Activated CD8-positive, alpha-beta T cell treated with anti-CD3 and anti-CD28 coated beads for 36 hours (primary cell): ENCODE results near the gene CCDC185. TPM values are rescaled to one million over a fixed set of nuclear protein-coding genes. Genes with fewer than 3 reads are reported as not detected.

Source experiments
- ATAC-seq: fragments of 200-7000 bp; cut with Tn5 transposase; one replicate; pipeline ENCODE4 v1.10.0; 2021; ENCODE audit warnings: mild to moderate bottlenecking, moderate library complexity
- CTCF ChIA-PET: fragments of 350-600 bp; sonication (Branson Sonifier 250); formaldehyde crosslinking; loops from one replicate; lab custom pipeline; 2021; ENCODE audit warnings: antibody characterized with exemption; lab: Charles Lee
- POLR2A ChIA-PET: fragments of 350-600 bp; sonication (Branson Sonifier 250); formaldehyde crosslinking; loops from one replicate; lab custom pipeline; 2021; ENCODE audit warnings: antibody characterized with exemption; lab: Charles Lee
- DNase-seq: peaks from one replicate; pipeline ENCODE4 v3.0.0-alpha.2; 2020
- H3K27ac Mint-ChIP-seq: one replicate; pipeline ENCODE4 v1.8.0; 2021; ENCODE audit warnings: mild to moderate bottlenecking, mixed read lengths
- H3K27me3 Mint-ChIP-seq: one replicate; pipeline ENCODE4 v1.8.0; 2021; ENCODE audit warnings: mixed read lengths
- H3K36me3 Mint-ChIP-seq: one replicate; pipeline ENCODE4 v1.8.0; 2021; ENCODE audit warnings: low read depth, mixed read lengths
- H3K4me1 Mint-ChIP-seq: one replicate; pipeline ENCODE4 v1.8.0; 2021; ENCODE audit warnings: low read depth, mixed read lengths
- H3K4me3 Mint-ChIP-seq: one replicate; pipeline ENCODE4 v1.8.0; 2021; ENCODE audit warnings: mild to moderate bottlenecking, moderate library complexity, mixed read lengths
- H3K9me3 Mint-ChIP-seq: one replicate; pipeline ENCODE4 v1.8.0; 2021; ENCODE audit warnings: mixed read lengths
- intact Hi-C: fragments of 100-400 bp; cut with micrococcal nuclease; formaldehyde crosslinking; loops from one replicate; pipeline ENCODE4 v1.10.0; 2022
- total RNA-seq, 2 experiments: library from RNA; stranded (reverse); gene quantifications; one replicate each; pipeline ENCODE4 v1.2.3, GENCODE V29; 2021
- TF ChIP-seq, protein P1 (sequence below): fragments of 200-600 bp; IDR thresholded peaks from one replicate; pipeline ENCODE4 v1.8.0; 2022; ENCODE audit warnings: antibody characterized with exemption, mild to moderate bottlenecking

CCDC185 gene
- total RNA-seq, result not detected

DNA sequence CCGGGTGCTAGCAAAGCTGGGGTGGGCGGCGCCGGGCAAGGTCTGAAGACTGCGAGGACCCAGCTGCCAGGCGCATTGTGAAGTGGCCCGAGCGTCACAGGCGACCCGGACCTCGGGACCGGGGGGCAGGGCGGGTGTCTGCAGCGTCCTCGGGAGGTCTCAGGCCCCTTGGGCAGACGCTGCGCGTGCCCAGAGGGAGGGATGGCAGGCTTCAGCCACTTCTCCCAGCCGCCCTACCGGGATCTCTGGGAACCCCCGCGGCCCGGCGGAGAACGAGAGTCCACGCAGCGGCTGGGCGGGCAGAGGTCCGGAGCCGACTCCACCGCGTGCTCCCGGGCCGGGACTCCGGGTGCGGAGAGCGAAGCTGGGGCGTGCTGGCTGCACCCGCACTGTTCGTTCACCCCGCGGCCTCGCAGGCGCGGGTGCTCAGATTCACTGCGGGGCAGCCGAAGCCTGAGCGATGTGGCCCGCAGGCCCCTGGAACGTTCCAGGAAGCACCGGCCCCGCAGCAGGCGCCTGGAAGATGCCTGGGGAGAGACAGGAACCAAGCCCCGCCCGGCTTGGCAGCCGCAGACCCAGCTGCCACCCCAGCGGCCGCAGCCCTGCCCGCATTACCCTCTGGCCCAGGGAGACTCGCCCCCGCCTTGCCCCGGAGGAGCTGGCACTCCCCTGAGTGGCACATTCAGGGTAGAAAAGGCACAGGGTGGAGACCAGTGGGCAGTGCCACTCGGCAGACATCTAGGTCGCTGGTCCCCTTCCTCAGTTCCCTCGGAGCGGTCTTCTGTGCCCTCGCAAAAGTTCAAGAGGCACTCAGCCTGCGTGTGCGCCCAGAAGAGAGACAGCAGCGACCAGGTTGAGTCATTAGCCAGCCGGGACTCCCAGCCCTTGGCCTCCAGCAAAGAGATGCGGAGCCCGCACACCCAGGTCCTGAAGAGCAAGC lies at the start of gene CCDC185:
Gene CCDC185, plus strand, starts transcription at position 141 of the 940 bp plus-strand sequence. Its CDS starts 61 bp downstream, at position 202.
- Mint-ChIP-seq H3K9me3 (no peaks in the 10 kb centered on the region), H3K27ac (no peak within 1 kb of the TSS), H3K4me3 (no peak within 1 kb of the TSS), H3K36me3 (no peaks in the 10 kb centered on the region), H3K27me3 (peaks cover 20% of the 10 kb centered on the region), H3K4me1 (no peaks in the 10 kb centered on the region)
- POLR2A ChIA-PET, result no interaction called here
- CTCF ChIA-PET, result interaction anchor here (1.2 kb wide), 1 partner anchor 269 kb away, joined by 4 read pairs; no protein-coding TSS in a partner anchor
- DNase-seq (no peak), ATAC-seq (no peak)
- TF ChIP-seq, protein P1, sequence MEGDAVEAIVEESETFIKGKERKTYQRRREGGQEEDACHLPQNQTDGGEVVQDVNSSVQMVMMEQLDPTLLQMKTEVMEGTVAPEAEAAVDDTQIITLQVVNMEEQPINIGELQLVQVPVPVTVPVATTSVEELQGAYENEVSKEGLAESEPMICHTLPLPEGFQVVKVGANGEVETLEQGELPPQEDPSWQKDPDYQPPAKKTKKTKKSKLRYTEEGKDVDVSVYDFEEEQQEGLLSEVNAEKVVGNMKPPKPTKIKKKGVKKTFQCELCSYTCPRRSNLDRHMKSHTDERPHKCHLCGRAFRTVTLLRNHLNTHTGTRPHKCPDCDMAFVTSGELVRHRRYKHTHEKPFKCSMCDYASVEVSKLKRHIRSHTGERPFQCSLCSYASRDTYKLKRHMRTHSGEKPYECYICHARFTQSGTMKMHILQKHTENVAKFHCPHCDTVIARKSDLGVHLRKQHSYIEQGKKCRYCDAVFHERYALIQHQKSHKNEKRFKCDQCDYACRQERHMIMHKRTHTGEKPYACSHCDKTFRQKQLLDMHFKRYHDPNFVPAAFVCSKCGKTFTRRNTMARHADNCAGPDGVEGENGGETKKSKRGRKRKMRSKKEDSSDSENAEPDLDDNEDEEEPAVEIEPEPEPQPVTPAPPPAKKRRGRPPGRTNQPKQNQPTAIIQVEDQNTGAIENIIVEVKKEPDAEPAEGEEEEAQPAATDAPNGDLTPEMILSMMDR, result no peak
- intact Hi-C loops, result no loop called here

DNA sequence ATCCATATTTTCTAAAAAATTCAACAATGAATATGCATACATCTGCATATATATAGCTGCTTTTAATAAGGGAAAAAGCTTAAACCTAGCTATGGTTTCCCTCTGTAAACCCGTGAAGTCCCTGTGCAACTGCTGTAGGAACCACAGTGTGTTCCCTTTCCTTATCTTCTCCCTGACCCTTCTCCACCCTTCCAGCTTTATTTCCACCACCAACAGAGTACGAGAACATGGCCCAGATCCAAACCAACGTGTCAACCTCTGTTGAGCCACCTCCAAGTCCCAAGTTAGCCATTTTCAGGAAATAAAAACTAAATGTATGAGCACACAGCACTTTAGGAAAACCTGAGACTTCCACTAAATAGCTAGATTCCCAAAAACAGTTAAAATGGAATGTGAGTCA lies 49.5 kb upstream of the CCDC185 start:
- POLR2A ChIA-PET, result interaction anchor here (0.8 kb wide), 1 partner anchor 15 kb away, joined by 3 read pairs; no protein-coding TSS in a partner anchor
- no peaks in the 10 kb centered on the region for H3K9me3 Mint-ChIP-seq

DNA sequence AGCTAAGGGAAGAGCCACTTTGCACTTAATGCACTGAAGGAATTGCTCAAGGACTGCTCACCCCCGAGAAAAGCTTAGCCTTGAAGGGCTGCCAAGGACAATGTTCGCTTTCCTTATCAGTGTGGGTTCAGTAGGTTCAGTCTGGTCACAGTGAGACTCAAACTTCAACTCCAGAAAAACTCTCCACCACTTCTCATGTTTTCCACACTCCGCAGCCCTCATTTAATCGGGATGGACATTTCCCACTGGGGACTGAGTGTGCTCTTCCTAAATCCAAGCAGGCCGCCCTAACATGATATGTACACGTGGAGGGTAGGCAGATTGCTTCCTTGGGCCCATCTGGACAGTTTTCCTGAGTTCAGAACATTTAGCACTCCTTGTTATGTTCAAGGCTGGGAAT lies 48.7 kb upstream of the CCDC185 start:
- CTCF ChIA-PET, result interaction anchor here (1.2 kb wide), 1 partner anchor 14 kb away, joined by 3 read pairs; no protein-coding TSS in a partner anchor
- H3K36me3 Mint-ChIP-seq, result no peaks in the 10 kb centered on the region
- no peaks in the 10 kb centered on the region for H3K9me3 Mint-ChIP-seq
- TF ChIP-seq, protein P1, result no peak
- no peaks in the 10 kb centered on the region for H3K4me1 Mint-ChIP-seq
- no peak overlapping the region for H3K4me3 Mint-ChIP-seq
- no peak for DNase-seq
- POLR2A ChIA-PET, result no interaction called here
- H3K27ac Mint-ChIP-seq, result no peak overlapping the region
- H3K27me3 Mint-ChIP-seq, result no peaks in the 10 kb centered on the region
- intact Hi-C loops, result no loop called here
- ATAC-seq, result no peak

More for the DNA sequence above, 49.5 kb upstream of the CCDC185 start:
- Mint-ChIP-seq H3K4me3 (no peak overlapping the region), H3K27ac (no peak overlapping the region), H3K4me1 (no peaks in the 10 kb centered on the region), H3K36me3 (no peaks in the 10 kb centered on the region), H3K27me3 (no peaks in the 10 kb centered on the region)
- ATAC-seq (no peak), DNase-seq (no peak)
- CTCF ChIA-PET, result no interaction called here
- intact Hi-C loops, result no loop called here
- TF ChIP-seq, protein P1, result no peak

DNA sequence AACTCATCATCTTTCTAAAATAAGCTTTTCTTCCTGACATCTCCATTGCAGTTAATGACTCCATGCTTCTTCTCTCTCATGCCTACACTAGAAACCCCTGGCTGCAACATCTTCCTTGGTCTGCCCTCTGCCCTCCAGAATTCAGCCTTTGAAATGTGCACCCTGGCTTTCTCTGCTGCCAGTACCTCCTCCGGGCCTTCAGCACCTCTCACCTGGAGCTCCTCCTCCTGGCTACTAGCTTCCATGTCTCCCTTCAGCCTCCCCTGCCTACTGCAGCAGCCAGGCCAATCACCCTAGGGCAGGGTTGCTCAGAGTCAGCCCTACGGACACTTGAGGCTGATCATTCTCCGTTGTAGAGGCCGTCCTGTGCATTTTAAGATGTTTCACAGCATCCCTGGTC lies 47.5 kb upstream of the CCDC185 start:
- H3K4me1 Mint-ChIP-seq, result no peaks in the 10 kb centered on the region
- H3K27ac Mint-ChIP-seq, result no peak overlapping the region
- H3K9me3 Mint-ChIP-seq, result no peaks in the 10 kb centered on the region
- intact Hi-C loops, result no loop called here
- no peak overlapping the region for H3K4me3 Mint-ChIP-seq
- no peaks in the 10 kb centered on the region for H3K36me3 Mint-ChIP-seq
- CTCF ChIA-PET, result interaction anchor here (1.2 to 1.7 kb wide), 2 partner anchors 13 to 212 kb away, joined by 3 to 7 read pairs; no protein-coding TSS in a partner anchor
- DNase-seq (no peak), ATAC-seq (no peak)
- H3K27me3 Mint-ChIP-seq, result no peaks in the 10 kb centered on the region
- POLR2A ChIA-PET, result no interaction called here
- TF ChIP-seq, protein P1, result no peak

DNA sequence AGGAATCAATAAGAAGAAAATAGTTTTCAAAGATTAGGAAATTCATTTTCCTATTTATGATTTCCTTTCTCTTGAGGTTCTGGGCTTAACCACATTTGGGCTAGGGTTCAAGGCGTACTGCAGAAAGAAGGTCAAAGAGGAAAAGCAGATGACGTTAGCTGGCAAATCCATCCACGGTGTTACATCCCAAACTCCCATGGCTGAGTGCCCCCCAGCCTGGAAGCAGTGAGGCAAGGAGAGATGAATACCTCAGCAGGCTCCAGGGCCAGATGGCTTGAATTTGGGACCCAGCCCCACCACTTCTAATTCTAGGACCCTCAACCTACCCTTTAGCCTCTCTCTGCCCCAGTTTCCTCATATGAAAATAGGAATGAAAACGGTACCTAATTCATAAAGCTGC lies 46.9 kb upstream of the CCDC185 start:
- no peak for DNase-seq
- intact Hi-C loops, result no loop called here

More for the DNA sequence above, 46.9 kb upstream of the CCDC185 start:
- ATAC-seq, result no peak
- no peak overlapping the region for H3K27ac Mint-ChIP-seq
- POLR2A ChIA-PET, result no interaction called here
- H3K27me3 Mint-ChIP-seq, result no peaks in the 10 kb centered on the region
- H3K36me3 Mint-ChIP-seq, result no peaks in the 10 kb centered on the region
- TF ChIP-seq, protein P1, result no peak
- no peak overlapping the region for H3K4me3 Mint-ChIP-seq
- no peaks in the 10 kb centered on the region for H3K4me1 Mint-ChIP-seq
- H3K9me3 Mint-ChIP-seq, result no peaks in the 10 kb centered on the region
- CTCF ChIA-PET, result interaction anchor here (1.0 to 1.7 kb wide), 2 partner anchors 213 to 222 kb away, joined by 3 to 7 read pairs; no protein-coding TSS in a partner anchor
